NCI-H748 (cell line): ENCODE results near the gene RBM5.
"Not testable (repeated sequence)": the region's sequence is repeated elsewhere in the genome, so short reads cannot be mapped to it uniquely, and the experiment has no call there.

Experiments
- DNase-seq: peaks from one replicate; lab custom pipeline; 2025; ENCODE audit not compliant: unreplicated experiment; lab: John Stamatoyannopoulos, UW

RBM5 gene

DNA sequence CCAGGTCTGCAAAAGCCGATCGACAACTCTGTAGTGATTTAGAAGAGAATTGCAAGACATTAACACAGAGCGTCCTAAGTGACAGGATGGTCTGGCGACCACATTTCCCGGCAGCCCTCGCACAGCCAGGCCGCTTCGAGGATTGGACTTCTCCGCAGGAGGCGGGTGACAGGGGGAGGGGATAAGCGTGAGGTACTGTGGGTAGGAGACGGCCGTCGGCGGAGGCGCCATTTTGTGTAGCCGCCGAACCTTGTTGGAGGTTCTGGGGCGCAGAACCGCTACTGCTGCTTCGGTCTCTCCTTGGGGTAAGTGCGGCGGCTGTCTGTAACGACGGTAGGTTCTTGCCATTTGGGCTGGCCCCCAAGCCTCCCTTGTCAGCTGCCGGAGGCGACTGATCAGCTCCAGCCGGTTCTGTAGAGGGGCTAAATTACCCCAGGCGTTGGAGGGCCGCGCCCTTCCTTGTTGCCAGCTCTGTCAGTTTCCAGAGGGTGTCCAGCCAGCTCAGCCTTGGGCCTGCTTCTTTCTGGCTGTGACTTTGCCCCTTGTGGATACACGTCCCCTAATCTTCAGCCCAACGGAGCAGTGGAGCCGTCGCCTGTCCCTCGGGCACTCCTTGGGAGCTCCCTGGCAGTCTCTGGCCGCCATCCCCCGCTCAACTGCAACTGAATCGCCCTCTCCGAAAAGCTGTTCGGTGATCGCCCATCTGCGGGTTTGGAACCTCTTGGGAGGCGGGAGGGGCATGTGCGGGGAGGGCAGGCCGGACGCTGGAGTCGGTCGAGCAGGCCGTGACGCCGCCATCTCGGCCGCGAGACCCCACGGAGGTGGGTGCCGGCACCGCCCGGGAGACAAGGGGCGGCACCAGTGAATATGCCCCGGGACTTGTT, at the start of gene RBM5:
Gene RBM5, plus strand, starts transcription at position 195 of the 884 bp plus-strand sequence. CDS start 1,516 bp downstream, outside the sequence.
- peak; percentile 84 for DNase-seq

DNA sequence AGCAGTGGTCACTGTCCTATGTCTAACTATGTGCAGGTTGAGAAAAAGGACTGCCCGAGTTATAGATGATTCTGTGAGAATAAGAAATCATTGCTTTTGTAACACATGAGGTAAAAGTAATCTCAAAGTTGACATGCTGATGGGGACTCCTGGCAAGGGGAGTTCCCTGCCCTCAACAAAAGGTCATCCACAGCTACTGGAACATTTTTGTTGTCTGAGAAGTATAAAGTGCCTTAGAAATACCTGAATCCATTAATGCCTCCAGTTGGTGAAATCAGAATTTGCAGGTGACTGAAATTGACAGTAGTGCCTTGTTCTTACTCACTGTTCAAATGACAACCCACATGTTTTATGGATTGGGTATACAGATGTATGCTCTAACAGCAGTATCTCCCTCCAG, 43.7 kb upstream of the RBM5 start:
- no peak for DNase-seq

DNA sequence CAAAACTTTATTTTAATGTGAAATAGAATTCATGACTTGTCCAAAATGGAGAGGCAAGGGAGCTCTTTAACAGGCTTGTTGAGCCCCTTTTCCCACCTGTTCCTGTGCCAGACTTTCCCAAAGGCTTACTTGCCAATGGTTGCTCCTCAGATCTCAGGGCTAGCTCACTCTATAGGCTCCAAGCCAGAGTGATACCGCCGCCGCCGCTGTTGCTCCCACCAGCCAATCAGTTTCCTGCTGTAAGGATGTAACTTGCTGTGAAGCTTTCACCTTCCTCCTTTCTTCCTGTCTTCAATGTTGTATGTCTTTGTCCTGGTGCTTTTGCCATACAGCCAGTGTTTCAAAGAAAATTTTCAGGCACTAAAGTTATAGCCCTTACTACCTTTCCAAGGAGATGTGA, 41.3 kb upstream of the RBM5 start:
- no peak for DNase-seq

DNA sequence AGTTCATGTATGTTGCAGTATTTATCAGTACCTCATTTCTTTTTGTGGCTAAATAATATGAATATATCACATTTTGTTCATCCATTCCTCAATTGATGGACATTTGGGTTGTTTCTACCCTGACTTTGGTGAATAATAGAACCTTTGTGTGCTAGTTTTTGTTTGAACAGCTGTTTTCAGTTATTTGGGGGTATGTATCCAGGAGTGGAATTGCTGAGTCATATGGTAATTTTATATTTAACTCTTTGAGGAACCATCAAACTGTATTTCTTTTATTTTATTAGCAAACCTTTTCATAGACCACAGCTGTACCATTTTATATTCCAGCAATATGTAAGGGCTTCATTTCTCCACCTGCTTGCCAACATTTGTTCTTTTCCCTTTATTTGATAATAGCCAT, 38.4 kb upstream of the RBM5 start:
- peak; percentile 44 for DNase-seq

DNA sequence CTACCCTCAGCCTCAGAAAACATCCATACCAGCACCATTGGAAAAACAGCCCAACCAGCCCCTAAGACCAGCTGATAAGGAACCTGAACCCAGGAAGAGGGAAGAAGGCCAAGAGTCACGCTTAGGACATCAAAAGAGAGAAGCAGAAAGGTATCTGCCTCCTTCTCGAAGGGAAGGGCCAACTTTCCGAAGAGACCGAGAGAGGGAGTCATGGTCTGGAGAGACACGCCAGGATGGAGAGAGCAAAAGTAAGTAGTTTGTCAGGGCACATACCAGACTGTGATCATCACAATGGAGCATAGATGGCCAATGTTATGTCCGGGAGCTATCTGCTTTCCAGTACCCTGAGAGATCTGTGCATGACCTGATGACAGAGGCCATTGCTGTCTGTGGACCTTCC, 31.0 kb upstream of the RBM5 start:
- DNase-seq = no peak

DNA sequence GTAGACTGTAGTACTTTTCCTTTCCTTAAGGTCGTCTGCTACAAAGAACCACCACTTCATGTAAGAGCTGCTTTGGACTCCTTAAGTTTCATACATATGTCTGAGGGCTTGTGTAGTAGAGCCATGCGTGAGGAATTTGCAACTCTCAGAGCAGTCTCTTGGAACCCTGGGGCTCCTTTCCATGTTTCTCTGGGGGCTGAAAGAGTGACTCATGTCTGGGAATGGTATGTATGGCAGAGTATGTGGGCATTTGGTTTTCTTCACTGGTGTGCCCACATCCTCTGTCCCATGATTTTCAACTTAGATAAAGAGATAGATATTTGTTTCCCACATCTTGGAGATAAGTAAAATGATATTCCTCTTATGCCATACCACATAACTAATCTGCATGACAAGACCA, 20.6 kb upstream of the RBM5 start:
- no peak for DNase-seq

DNA sequence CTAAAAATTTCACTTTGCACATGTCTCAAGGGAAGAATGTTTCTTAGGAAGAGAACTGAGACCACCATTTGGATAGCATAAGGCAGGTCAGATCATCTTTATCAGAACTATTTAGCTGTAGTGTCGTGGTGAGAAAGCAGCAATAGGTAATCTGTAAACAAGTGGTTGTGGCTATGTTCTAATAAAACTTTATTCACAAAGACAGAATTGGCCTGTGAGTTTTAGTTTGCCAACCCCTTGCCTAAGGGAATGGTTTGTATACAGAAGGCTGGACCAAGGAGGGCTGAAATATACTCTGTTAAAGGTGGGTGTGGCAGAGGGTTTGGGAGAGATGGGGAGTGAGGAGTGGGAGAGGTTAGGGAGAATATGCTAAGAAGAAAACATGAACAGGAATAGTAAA, 10.6 kb upstream of the RBM5 start:
- DNase-seq = no peak

DNA sequence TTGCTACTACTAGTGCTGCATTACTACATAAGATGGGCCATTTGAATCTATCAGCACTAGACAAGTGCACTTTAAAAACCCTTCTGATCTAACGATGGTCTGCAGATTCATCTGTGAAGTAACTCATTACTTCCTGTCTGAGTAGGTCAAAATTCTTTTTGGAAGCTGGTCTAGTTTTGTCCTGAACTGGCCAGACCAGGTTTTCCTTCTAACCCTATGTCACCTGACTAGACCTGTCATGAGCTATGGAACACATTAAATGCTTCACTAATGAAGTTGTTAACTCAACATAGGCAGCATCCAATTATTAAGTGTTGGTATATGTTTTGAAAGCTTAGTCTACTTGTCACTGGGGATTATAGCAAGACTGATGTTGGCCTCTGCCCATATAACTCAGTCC, 10.1 kb upstream of the RBM5 start:
- DNase-seq = no peak

DNA sequence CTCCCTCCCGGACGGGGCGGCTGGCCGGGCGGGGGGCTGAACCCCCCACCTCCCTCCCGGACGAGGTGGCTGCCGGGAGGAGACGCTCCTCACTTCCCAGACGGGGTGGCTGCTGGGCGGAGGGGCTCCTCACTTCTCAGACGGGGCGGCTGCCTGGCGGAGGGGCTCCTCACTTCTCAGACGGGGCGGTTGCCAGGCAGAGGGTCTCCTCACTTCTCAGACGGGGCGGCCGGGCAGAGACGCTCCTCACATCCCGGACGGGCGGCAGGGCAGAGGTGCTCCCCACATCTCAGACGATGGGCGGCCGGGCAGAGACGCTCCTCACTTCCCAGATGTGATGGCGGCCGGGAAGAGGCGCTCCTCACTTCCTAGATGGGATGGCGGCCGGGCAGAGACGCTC, 3.8 kb upstream of the RBM5 start:
- not testable (repeated sequence) for DNase-seq

DNA sequence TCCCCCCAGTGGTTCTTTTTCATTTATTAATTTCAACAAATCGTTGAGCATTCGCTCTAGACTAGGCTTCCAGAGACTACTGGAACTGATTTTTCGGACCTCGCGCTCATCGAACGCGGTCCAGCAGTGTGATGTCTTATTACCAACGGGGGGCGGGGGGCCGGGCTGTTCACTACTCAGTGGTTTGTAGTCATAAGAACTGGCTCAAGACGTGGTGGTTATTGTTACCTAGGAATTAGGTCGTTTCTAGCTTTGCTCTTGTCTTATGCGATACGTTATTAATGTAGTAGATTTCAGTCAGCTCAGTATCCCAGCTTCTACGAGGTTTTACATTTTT, 858 bp downstream of the RBM5 start:
- DNase-seq = no peak

DNA sequence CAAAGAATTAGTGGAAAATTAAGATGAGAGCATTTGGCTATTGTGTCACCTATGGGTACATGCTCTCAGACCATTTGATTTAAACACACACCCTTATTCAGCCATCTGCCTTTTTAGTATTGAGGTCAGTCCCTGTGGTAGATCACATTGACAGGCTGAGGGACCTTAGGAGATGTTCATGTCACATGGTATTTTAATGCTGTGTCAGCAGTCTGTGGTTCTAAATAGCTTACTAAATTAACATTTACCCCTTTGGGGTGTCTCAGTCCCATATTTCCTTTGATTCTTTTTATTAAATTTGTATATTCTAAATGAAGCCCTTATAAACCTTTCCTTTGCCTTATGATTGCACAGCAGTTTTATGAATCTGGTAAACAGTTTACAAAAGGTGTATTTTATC, 2.3 kb downstream of the RBM5 start:
- DNase-seq = no peak

DNA sequence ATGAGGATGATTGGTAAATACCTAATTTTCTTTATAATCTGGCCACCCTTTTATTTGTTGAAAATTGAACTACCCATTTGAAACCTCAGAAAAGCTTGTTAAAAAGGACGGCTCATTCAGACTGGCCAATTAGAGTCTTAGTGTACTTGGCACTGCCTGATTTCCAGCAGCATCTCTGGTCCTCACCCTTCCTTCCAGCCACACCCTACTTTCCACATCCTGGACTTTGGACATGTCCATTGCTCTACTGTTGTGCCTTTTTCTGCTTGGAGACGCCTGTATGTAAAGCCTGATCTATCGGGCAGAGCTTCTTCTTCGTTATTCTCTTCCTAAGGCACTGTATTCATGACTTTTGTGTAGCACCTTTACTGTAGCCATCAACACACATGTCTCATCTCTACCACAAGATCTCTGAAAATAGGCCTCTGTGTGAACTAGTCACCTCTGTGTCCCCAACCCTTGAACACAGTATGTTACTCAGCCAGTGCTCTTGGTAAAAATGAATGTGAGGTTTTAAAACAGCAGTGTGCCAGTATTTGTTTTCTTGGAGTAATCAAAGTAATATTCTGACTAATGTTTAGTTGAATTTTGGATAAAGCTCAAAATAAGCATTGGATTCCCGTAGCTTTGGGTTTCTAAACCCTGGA, 6.8 kb downstream of the RBM5 start:
- no peak for DNase-seq

DNA sequence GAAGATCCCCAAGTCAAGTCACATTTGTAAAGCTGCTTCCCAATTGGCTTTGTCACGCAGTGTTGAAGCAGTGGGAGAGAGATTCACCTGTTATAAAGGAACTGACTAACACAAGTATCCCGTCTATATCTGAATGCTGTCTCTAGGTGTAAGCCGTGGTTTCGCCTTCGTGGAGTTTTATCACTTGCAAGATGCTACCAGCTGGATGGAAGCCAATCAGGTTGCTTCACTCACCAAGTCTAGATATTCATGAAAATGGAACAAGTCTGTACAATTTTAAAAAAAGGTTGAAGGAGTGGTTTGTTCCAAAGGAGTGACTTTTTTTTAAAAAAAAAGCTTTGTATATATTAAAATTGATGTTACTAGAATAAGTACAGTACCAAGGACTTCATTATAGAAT, 11.7 kb downstream of the RBM5 start:
- DNase-seq = no peak

DNA sequence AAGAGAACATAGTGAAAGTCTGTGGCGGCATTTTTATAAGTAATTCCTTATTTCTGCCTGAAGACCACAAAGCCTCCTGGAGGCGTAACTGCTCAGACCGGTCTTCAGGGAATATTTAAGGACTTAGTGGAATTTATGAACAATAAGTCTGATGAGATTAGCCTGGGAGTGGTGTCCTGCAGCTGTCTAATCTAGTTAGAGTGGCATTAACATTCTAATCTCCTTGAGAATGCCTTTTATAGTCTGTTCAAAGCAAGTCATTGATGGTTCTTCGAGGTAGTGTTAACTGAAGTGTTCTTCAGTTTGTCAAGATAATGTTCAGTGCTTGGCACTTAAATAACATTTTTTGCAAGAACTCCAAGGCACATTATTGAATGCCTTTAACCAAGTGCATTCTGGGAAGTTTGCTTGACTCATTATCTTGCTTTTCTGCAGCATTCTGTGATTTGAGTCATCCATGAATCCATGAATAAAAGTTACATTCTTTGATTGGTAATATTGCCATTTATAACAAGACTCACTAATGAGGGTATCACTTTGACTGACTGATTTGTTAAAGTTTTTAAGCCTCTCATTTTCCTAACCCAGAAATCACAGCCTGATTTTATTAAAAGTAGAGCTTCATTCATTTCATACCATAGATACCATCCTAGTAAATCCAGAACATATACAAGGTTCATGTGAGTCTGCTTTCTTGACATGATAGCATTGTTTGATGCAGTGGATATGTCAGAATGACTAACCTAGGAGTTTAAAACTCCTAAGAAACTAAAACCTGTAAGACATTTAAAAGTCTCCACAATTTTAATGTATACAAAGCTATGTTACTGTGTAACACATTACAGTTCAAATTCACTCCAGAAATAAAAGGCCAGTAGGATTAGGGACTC, 12.5 kb downstream of the RBM5 start:
- no peak for DNase-seq

DNA sequence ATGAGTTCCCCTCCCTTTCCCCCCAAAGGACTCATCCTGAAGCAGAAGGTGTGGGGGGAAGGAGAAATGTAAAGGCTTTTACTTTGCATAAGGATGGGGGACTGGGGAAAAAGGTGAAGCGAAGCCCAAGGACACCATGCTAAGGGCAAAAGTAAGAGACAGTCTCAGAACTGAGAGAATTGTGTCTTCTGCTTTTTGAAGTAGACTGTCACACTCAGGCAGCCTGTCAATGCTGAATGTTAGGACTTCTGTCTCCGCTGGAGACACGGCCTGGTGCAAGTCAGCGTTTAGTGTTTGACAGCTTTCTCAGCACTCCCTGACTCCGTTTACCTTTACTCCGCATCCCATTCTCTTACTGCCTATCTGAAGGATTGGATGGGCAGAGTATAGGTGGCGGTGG, 13.8 kb downstream of the RBM5 start:
- DNase-seq = no peak

DNA sequence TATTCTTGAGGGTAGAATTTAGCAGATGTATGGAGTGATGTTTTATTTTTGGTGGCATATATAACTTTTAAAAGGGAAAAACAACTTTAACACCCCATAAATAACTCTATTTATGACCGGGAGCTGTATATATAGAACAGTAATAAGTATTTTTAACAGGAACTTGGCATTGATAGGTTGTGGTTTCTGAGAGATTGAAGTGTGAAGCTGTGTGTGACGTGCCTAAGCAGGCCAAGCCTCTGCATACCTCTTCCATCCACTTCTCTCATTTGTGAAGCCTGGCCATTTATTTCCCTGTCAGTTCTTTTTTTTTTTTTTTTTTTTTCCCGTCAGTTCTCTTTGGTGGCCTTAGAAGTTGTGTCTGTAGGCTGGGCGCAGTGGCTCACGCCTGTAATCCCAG, 23.0 kb downstream of the RBM5 start:
- DNase-seq = no peak

DNA sequence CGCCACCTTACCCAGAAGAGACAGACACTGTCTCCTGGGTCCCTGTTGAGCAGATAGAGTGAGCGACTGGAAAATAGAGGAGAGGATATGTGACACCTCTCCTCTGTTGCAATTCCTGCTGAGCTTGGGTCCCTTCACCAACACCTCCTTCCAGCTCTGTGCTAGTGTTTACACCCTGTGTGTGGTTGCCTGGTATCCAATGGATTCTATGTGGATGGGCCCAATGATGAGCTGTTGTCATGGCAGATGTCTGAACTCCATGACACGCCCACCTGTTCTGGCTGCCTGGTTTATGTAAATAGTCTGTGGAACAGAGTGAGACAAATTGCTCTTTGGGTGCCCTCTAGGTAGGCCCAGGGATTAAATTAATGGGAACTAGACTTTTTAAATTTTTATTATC, 23.7 kb downstream of the RBM5 start:
- DNase-seq = peak; percentile 17

DNA sequence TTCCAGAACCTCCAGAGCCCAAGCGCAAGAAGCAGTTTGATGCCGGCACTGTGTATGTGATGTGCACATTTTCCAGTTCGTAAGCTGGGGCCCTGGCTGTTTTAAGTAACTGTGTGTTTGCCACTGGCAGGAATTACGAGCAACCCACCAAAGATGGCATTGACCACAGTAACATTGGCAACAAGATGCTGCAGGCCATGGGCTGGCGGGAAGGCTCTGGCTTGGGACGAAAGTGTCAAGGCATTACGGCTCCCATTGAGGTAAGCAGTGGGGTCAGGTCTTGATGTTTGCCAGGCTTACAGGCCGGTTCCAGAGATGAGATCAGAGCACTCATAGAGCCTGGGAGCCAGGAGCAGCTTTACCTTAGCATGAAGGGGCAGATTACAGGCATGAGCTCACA, 28.4 kb downstream of the RBM5 start:
- DNase-seq = no peak

DNA sequence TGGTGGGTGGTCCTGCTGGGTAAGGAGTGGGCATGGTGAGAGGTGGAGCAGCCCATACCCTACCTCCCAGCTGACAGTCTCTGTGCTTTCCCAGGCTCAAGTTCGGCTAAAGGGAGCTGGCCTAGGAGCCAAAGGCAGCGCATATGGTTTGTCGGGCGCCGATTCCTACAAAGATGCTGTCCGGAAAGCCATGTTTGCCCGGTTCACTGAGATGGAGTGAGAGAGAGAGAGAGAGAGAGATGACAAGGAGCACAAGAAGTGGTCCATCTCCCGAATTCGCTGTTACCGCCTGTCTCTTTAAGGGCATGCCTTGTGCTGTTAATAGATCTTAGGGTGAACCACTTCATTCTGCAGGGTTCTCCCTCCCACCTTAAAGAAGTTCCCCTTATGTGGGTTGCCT, 29.5 kb downstream of the RBM5 start:
- no peak for DNase-seq

DNA sequence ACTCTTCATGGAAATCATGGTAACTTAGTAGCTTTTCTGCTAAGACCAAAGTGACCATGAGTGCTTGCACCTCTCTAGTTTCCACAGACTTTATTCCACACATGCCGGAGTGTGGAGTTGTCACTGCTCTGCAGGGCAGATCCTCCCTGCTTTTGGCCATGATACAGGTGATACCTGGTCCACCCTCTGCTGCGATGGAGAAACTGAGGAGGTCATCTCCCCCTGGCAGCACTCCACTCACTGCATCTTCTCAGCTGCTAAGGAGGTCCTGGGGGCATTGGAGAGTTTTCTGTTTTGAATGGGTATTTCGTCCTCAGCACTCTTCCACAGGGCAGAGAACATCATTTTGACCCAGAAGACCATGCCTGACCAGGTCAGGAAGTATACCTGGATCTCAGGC, 31.1 kb downstream of the RBM5 start:
- no peak for DNase-seq

DNA sequence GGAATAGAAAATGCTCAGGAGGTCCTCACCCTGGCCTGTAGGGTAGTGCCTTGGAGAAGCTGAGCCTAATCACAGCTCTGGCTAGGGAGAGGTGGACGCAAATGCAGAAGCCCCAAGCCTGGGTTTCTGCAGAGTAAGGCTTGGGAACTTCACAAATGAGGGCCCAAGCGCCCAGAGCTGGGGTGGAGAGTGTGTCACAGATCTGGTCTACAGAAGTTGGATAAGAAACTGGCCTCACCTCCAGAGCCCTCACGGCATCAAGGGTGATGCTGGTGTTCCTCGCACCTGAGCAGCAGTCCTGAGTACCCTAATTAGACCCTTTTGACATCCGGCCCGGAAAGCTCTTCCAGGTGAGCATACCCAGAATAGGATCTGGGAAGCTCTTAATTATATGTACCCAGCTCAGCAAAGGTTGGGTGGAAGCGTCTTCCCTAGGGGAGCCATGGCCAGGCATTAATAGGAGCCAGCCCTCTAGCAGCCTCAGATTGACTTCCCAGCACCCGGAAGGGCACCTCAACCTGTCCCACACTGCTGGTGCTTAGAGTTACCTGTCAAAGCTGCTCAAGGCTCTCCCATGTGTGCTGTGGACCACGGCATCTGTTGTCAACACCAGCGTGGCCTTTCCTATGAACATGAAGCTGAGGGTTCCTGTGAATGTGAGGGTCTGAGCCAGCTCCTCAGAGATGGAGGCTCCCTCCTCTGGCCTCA, 31.8 kb downstream of the RBM5 start:
- DNase-seq = no peak
